Measurements from ENCODE around the gene BTN3A1.

DNA sequence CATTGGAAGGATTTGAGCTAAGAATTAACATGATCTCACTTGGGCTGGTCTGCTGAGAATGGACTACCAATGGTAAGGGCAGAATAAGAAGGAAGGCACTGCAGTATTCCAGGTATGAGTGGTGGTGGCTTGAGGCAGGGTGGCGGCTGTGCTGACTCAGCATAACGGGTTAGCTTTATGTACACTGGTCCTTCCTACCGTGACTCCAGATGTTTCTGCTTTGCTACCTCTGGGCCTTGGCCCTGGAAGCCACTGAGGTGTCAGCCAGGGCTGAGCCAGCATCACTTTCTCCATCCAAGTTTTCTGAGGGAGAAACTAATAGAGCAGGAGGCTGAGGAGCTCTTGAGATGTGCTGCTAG is 25.4 kb downstream of the BTN3A1 start:
- TF ChIP-seq POLR2A (IDR thresholded peaks at IDR 0.05; ENCODE audit: low read depth, low read length) = no peak
- TF ChIP-seq POLR2AphosphoS5 (IDR thresholded peaks at IDR 0.05; ENCODE audit: low read depth, low read length) = no peak
- no peak for TF ChIP-seq TAF1 (IDR thresholded peaks at IDR 0.05; ENCODE audit: borderline replicate concordance, low read depth, low read length)
